22Rv1 (cell line): ENCODE data around the gene CDC42EP3.

Experiments
- H3K27ac ChIP-seq: fragments of 450-650 bp; 2 replicates; pipeline ENCODE4 v1.5.1; 2017
- CTCF ChIP-seq: fragments of 450-650 bp; IDR thresholded peaks from 2 replicates; pipeline ENCODE4 v1.5.1; 2017; ENCODE audit warnings: mild to moderate bottlenecking
- ZFX ChIP-seq: fragments of 450-650 bp; IDR thresholded peaks from 2 replicates; pipeline ENCODE4 v1.6.1; 2017; ENCODE audit warnings: antibody characterized with exemption, borderline replicate concordance

CDC42EP3 gene

GRCh38 chr2:37671009-37671815 lies at the start of gene CDC42EP3:
Gene CDC42EP3 (minus strand): TSS chr2:37671642. CDS start chr2:37646587, 25,055 bp downstream.
- TF ChIP-seq ZFX (no peak), CTCF (no peak)
- H3K27ac ChIP-seq: peak within 1 kb of the TSS; percentile 69

- H3K27ac ChIP-seq: no peak overlapping the region
- TF ChIP-seq ZFX (no peak), CTCF (no peak)
These were observed 49.7 kb upstream of the CDC42EP3 start for GRCh38 chr2:37721201-37721560.

GRCh38 chr2:37720533-37721200 lies 49.2 kb upstream of the CDC42EP3 start:
- TF ChIP-seq ZFX (no peak), CTCF (no peak)
- H3K27ac ChIP-seq: no peak overlapping the region

- no peak overlapping the region for H3K27ac ChIP-seq
- no peak for TF ChIP-seq CTCF
- TF ChIP-seq ZFX: no peak
These were observed 47.2 kb upstream of the CDC42EP3 start for GRCh38 chr2:37718515-37719161.

GRCh38 chr2:37713258-37713700 lies 41.8 kb upstream of the CDC42EP3 start:
- TF ChIP-seq ZFX: no peak
- no peak for TF ChIP-seq CTCF
- no peak overlapping the region for H3K27ac ChIP-seq

- TF ChIP-seq CTCF (no peak), ZFX (no peak)
- H3K27ac ChIP-seq: no peak overlapping the region
These were observed 40.4 kb upstream of the CDC42EP3 start for GRCh38 chr2:37711831-37712230.
